Activated naive CD4-positive, alpha-beta T cell treated with anti-CD3 and anti-CD28 coated beads for 36 hours (primary cell): Measurements from ENCODE around the gene POMZP3. TPM values are rescaled to one million over a fixed set of nuclear protein-coding genes. Genes with fewer than 3 reads are reported as not detected.
A peak's percentile ranks its signal among the peaks of the same experiment; 100 is the strongest.
"Not testable (repeated sequence)": the region's sequence is repeated elsewhere in the genome, so short reads cannot be mapped to it uniquely, and the experiment has no call there.

ENCODE experiments used
- CTCF ChIA-PET: fragments of 350-600 bp; sonication (Branson Sonifier 250); formaldehyde crosslinking; loops from one replicate; lab custom pipeline; 2021; ENCODE audit warnings: antibody characterized with exemption; lab: Charles Lee
- DNase-seq: peaks from one replicate; pipeline ENCODE4 v3.0.0-alpha.2; 2020
- H3K27ac Mint-ChIP-seq: one replicate; pipeline ENCODE4 v1.8.0; 2021; ENCODE audit warnings: mild to moderate bottlenecking, mixed read lengths
- H3K27me3 Mint-ChIP-seq: one replicate; pipeline ENCODE4 v1.8.0; 2021; ENCODE audit warnings: low read depth, mixed read lengths
- H3K36me3 Mint-ChIP-seq: one replicate; pipeline ENCODE4 v1.8.0; 2021; ENCODE audit warnings: low read depth, mixed read lengths
- H3K4me1 Mint-ChIP-seq: one replicate; pipeline ENCODE4 v1.8.0; 2021; ENCODE audit warnings: low read depth, mixed read lengths
- H3K4me3 Mint-ChIP-seq: one replicate; pipeline ENCODE4 v1.8.0; 2021; ENCODE audit warnings: mild to moderate bottlenecking, moderate library complexity, mixed read lengths
- H3K9me3 Mint-ChIP-seq: one replicate; pipeline ENCODE4 v1.8.0; 2021; ENCODE audit warnings: mixed read lengths
- intact Hi-C: fragments of 100-400 bp; cut with micrococcal nuclease; formaldehyde crosslinking; loops from one replicate; pipeline ENCODE4 v1.15.1; 2023
- total RNA-seq, 2 experiments: library from RNA; stranded (reverse); gene quantifications; one replicate each; pipeline ENCODE4 v1.2.3, GENCODE V29; 2021

The POMZP3 gene
- total RNA-seq, 2 experiments from 2014 or later, result 34.4 to 38.7 TPM

- H3K9me3 Mint-ChIP-seq, H3K4me3 Mint-ChIP-seq, H3K4me1 Mint-ChIP-seq, CTCF ChIA-PET, H3K36me3 Mint-ChIP-seq, intact Hi-C loops, H3K27me3 Mint-ChIP-seq: not testable (repeated sequence)
- DNase-seq, result peak; percentile 81
- H3K27ac Mint-ChIP-seq, result peak overlapping the region; percentile 88
These were observed 21.1 kb downstream of the POMZP3 start for GRCh38 chr7:76606027-76606426.

DNA sequence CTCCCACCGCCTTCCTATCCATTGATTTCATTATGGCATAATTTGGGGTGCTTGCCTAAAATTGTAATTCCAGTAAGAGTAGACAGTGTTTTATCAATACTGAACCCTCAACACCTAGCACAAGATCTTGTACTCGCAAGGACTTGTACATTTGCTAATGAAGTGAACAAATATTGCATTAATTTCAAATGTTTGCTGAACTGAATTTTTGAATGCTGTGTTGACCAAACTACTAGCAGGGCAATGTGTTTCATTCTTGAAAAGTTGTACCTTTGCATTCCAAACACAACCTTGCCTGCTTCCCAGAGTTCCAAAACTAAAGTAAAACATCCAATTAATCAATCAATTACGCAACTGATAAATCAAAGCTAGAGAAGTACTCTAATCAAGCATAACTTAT, 26.4 kb downstream of the POMZP3 start:
- Mint-ChIP-seq H3K27ac (peak overlapping the region; percentile 38), H3K4me1 (peaks cover 26% of the 10 kb centered on the region)
- CTCF ChIA-PET, intact Hi-C loops, H3K4me3 Mint-ChIP-seq, H3K36me3 Mint-ChIP-seq, DNase-seq, H3K27me3 Mint-ChIP-seq, H3K9me3 Mint-ChIP-seq: not testable (repeated sequence)

- H3K9me3 Mint-ChIP-seq, DNase-seq, H3K27ac Mint-ChIP-seq, CTCF ChIA-PET, H3K36me3 Mint-ChIP-seq, intact Hi-C loops, H3K4me3 Mint-ChIP-seq, H3K27me3 Mint-ChIP-seq: not testable (repeated sequence)
- peaks cover 30% of the 10 kb centered on the region for H3K4me1 Mint-ChIP-seq
These were observed 27.0 kb downstream of the POMZP3 start for GRCh38 chr7:76600116-76600482.

GRCh38 chr7:76598590-76599264, 28.4 kb downstream of the POMZP3 start:
- H3K9me3 Mint-ChIP-seq, intact Hi-C loops, H3K36me3 Mint-ChIP-seq, DNase-seq, H3K4me3 Mint-ChIP-seq, H3K27me3 Mint-ChIP-seq, CTCF ChIA-PET: not testable (repeated sequence)
- Mint-ChIP-seq H3K27ac (peak overlapping the region; percentile 71), H3K4me1 (peaks cover 32% of the 10 kb centered on the region)

DNA sequence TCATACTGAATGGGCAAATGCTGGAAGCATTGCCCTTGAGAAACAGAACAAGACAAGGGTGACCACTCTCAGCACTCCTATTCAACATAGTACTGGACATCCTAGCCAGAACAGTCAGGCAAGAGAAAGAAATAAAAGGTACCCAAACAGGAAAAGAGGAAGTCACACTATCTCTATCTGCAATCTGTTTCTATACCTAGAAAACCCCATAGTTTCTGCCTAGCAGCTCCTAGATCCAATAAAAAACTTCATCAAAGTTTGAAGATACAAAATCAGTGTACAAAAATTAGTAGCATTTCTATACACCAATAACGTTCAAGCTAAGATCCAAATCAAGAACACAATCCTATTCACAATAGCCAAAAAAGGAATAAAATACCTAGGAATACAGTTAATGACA, 29.8 kb downstream of the POMZP3 start:
- H3K27ac Mint-ChIP-seq, H3K36me3 Mint-ChIP-seq, H3K27me3 Mint-ChIP-seq, H3K4me3 Mint-ChIP-seq, DNase-seq, H3K9me3 Mint-ChIP-seq, intact Hi-C loops: not testable (repeated sequence)
- peaks cover 32% of the 10 kb centered on the region for H3K4me1 Mint-ChIP-seq
- CTCF ChIA-PET, result interaction anchor here (0.6 kb wide), 1 partner anchor 294 kb away, joined by 3 read pairs; no protein-coding TSS in a partner anchor

DNA sequence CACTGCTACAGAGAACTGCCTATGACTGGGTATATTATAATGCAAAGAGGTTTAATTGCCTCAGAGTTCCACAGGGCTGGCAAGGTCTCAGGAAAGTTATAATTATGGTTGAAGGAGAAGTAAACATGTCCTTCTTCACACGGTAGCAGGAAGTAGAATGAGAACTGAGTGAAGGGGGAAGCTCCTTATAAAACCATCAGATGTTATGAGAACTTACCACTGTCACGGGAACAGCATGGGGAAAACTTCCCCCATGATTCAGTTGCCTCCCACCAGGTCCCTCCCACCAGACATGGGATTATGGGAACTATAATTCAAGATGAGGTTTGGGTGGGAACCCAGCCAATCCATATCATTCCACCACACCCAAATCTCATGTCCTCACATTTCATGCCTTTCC, 34.4 kb downstream of the POMZP3 start:
- DNase-seq, H3K27me3 Mint-ChIP-seq, CTCF ChIA-PET, H3K4me3 Mint-ChIP-seq, H3K9me3 Mint-ChIP-seq, H3K36me3 Mint-ChIP-seq, intact Hi-C loops, H3K27ac Mint-ChIP-seq: not testable (repeated sequence)
- peaks cover 34% of the 10 kb centered on the region for H3K4me1 Mint-ChIP-seq

DNA sequence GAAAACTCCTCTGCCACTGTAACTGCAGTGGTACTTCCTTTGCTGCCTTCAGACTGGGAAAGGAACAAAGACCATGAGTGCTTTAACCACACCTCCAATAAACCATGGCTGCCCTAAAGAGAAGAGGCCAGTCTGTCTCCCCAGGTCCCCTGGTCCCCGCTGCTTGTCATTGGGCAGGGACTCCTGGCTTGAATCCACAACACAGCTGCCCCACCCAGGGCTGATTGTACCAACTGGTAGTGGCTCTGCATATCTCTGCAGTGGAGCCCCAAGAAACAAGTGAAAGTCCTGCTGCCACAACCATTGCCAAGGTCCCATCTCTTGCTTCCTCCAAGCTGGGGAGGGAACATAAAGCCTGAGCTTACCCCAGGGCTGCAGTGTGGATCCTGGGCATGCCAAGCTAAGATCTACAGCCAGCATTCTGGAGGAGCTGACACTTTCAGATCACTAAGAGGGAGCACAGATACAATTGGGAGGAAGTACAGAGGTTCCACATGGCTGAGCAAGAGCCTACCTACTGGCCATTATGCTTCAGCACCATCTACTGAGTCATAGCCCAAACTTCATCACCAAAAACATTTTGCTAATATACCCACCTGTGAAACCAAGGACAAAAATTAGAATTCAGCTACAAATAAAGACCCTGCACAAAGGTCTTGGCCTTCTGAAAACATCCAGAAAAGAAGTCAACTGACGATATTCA, 35.3 kb downstream of the POMZP3 start:
- CTCF ChIA-PET, intact Hi-C loops, H3K27me3 Mint-ChIP-seq, H3K4me3 Mint-ChIP-seq, H3K27ac Mint-ChIP-seq, DNase-seq, H3K36me3 Mint-ChIP-seq, H3K9me3 Mint-ChIP-seq: not testable (repeated sequence)
- peaks cover 38% of the 10 kb centered on the region for H3K4me1 Mint-ChIP-seq

DNA sequence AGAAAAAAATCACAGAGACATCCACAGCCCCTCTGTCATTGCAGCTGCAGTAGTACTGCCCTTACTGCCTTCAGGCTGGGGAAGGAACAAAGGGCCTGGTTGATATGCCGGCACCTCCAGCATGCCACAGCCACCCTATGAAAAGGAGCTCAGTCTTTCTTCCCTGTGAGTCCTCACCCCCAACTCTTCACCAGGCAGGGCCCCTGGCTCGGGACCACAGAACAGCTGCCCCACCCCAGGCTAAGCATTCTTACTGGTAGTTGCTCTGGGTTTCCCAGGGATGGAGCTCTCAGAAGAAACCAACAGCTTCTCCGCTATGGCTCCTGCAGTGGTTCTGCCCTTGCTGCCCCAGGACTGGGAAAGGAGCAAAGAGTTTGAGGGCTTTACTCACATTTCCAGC, 36.0 kb downstream of the POMZP3 start:
- H3K4me3 Mint-ChIP-seq, intact Hi-C loops, CTCF ChIA-PET, H3K9me3 Mint-ChIP-seq, DNase-seq, H3K36me3 Mint-ChIP-seq, H3K27me3 Mint-ChIP-seq, H3K27ac Mint-ChIP-seq: not testable (repeated sequence)
- H3K4me1 Mint-ChIP-seq, result peaks cover 40% of the 10 kb centered on the region

DNA sequence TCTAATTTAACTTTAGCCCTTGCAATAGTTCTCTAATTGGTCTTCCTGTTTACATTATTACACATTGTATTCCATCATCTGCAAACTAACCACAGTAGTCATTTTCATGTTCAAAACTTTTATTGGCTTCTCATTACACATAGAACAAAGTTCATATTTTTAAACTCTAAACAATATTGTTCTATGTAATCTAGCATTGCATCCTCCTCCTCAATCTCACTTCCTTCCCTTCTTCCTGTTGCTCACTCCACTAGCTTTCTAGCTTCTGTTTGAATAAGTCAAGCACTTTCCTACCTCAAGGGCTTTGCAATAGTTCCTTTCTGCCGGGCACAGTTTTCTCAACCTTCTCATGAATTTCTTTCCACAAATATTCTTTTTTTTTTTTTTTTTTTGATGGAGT, 38.5 kb downstream of the POMZP3 start:
- DNase-seq, H3K9me3 Mint-ChIP-seq, H3K4me3 Mint-ChIP-seq, H3K27me3 Mint-ChIP-seq, H3K36me3 Mint-ChIP-seq, CTCF ChIA-PET, H3K27ac Mint-ChIP-seq, intact Hi-C loops: not testable (repeated sequence)
- peaks cover 43% of the 10 kb centered on the region for H3K4me1 Mint-ChIP-seq

- CTCF ChIA-PET, intact Hi-C loops, H3K27me3 Mint-ChIP-seq, H3K27ac Mint-ChIP-seq, H3K9me3 Mint-ChIP-seq, H3K36me3 Mint-ChIP-seq, DNase-seq, H3K4me3 Mint-ChIP-seq: not testable (repeated sequence)
- H3K4me1 Mint-ChIP-seq, result peaks cover 51% of the 10 kb centered on the region
These were observed 40.3 kb downstream of the POMZP3 start for GRCh38 chr7:76586585-76587315.

- H3K9me3 Mint-ChIP-seq, intact Hi-C loops, H3K27me3 Mint-ChIP-seq, H3K36me3 Mint-ChIP-seq, DNase-seq, H3K4me3 Mint-ChIP-seq, CTCF ChIA-PET: not testable (repeated sequence)
- Mint-ChIP-seq H3K27ac (peak overlapping the region; percentile 78), H3K4me1 (peaks cover 54% of the 10 kb centered on the region)
These were observed 43.3 kb downstream of the POMZP3 start for GRCh38 chr7:76583636-76584281.

GRCh38 chr7:76582848-76583631, 44.0 kb downstream of the POMZP3 start:
- CTCF ChIA-PET, H3K36me3 Mint-ChIP-seq, H3K4me3 Mint-ChIP-seq, H3K27me3 Mint-ChIP-seq, H3K9me3 Mint-ChIP-seq, intact Hi-C loops: not testable (repeated sequence)
- Mint-ChIP-seq H3K27ac (peak overlapping the region; percentile 78), H3K4me1 (peaks cover 51% of the 10 kb centered on the region)
- peak; percentile 58 for DNase-seq
